ENCODE results near the gene VAV2. TPM values are rescaled to one million over a fixed set of nuclear protein-coding genes. Genes with fewer than 3 reads are reported as not detected.

Gene VAV2
- total RNA-seq, 1 donor from 2014 or later = 80.6 TPM

GRCh38 chr9:133737071-133737773, 254.9 kb downstream of the VAV2 start:
- no peak overlapping the region for H3K27ac Mint-ChIP-seq

GRCh38 chr9:133735931-133736330, 256.2 kb downstream of the VAV2 start:
- Mint-ChIP-seq H3K9me3 (ENCODE audit: low read depth) (no peaks in the 10 kb centered on the region), H3K27ac (no peak overlapping the region), H3K36me3 (ENCODE audit: insufficient read depth) (no peaks in the 10 kb centered on the region), H3K4me1 (ENCODE audit: low read depth) (peaks cover 7% of the 10 kb centered on the region), H3K27me3 (peaks cover 3% of the 10 kb centered on the region), H3K4me3 (ENCODE audit: low read depth) (no peak overlapping the region)
- TF ChIP-seq CTCF (IDR thresholded peaks at IDR 0.05; ENCODE audit: unreplicated experiment) = no peak
- no peak for DNase-seq (ENCODE audit: low spot score, unreplicated experiment)

More at GRCh38 chr9:133737071-133737773, 254.9 kb downstream of the VAV2 start:
- no peak for DNase-seq (ENCODE audit: low spot score, unreplicated experiment)
- no peak for TF ChIP-seq CTCF (IDR thresholded peaks at IDR 0.05; ENCODE audit: unreplicated experiment)
- no peaks in the 10 kb centered on the region for H3K9me3 Mint-ChIP-seq (ENCODE audit: low read depth)
- no peaks in the 10 kb centered on the region for H3K36me3 Mint-ChIP-seq (ENCODE audit: insufficient read depth)
- peaks cover 7% of the 10 kb centered on the region for H3K4me1 Mint-ChIP-seq (ENCODE audit: low read depth)
- no peak overlapping the region for H3K4me3 Mint-ChIP-seq (ENCODE audit: low read depth)
- H3K27me3 Mint-ChIP-seq = peaks cover 3% of the 10 kb centered on the region

- no peak overlapping the region for H3K4me3 Mint-ChIP-seq (ENCODE audit: low read depth)
- no peak overlapping the region for H3K27ac Mint-ChIP-seq
- no peak for TF ChIP-seq CTCF (IDR thresholded peaks at IDR 0.05; ENCODE audit: unreplicated experiment)
- peaks cover 7% of the 10 kb centered on the region for H3K4me1 Mint-ChIP-seq (ENCODE audit: low read depth)
- no peaks in the 10 kb centered on the region for H3K9me3 Mint-ChIP-seq (ENCODE audit: low read depth)
- no peaks in the 10 kb centered on the region for H3K36me3 Mint-ChIP-seq (ENCODE audit: insufficient read depth)
- no peak for DNase-seq (ENCODE audit: low spot score, unreplicated experiment)
- no peaks in the 10 kb centered on the region for H3K27me3 Mint-ChIP-seq
Measured at GRCh38 chr9:133735415-133735775, 256.7 kb downstream of the VAV2 start.

- no peak overlapping the region for H3K27ac Mint-ChIP-seq
- H3K9me3 Mint-ChIP-seq (ENCODE audit: low read depth) = no peaks in the 10 kb centered on the region
- H3K4me3 Mint-ChIP-seq (ENCODE audit: low read depth) = no peak overlapping the region
- no peak for TF ChIP-seq CTCF (IDR thresholded peaks at IDR 0.05; ENCODE audit: unreplicated experiment)
- H3K36me3 Mint-ChIP-seq (ENCODE audit: insufficient read depth) = no peaks in the 10 kb centered on the region
- no peak for DNase-seq (ENCODE audit: low spot score, unreplicated experiment)
- H3K4me1 Mint-ChIP-seq (ENCODE audit: low read depth) = peaks cover 7% of the 10 kb centered on the region
- no peaks in the 10 kb centered on the region for H3K27me3 Mint-ChIP-seq
Measured at GRCh38 chr9:133734590-133735414, 257.3 kb downstream of the VAV2 start.

GRCh38 chr9:133733796-133734533, 258.2 kb downstream of the VAV2 start:
- Mint-ChIP-seq H3K4me1 (ENCODE audit: low read depth) (peaks cover 7% of the 10 kb centered on the region), H3K27ac (no peak overlapping the region), H3K9me3 (ENCODE audit: low read depth) (no peaks in the 10 kb centered on the region), H3K27me3 (peaks cover 1% of the 10 kb centered on the region), H3K4me3 (ENCODE audit: low read depth) (no peak overlapping the region), H3K36me3 (ENCODE audit: insufficient read depth) (no peaks in the 10 kb centered on the region)
- no peak for DNase-seq (ENCODE audit: low spot score, unreplicated experiment)
- no peak for TF ChIP-seq CTCF (IDR thresholded peaks at IDR 0.05; ENCODE audit: unreplicated experiment)

Measured in progenitor cell of endocrine pancreas (in vitro differentiated cells).